WERI-Rb-1 (cell line): ENCODE data around the gene ZC3H10.
"Not testable (repeated sequence)": the region's sequence is repeated elsewhere in the genome, so short reads cannot be mapped to it uniquely, and the experiment has no call there.

Source experiments
- DNase-seq: peaks from one replicate; pipeline ENCODE4 v3.0.0-alpha.2; 2020
- H3K27ac ChIP-seq: fragments of 250-450 bp; sonication (Bioruptor Pico); 2 replicates; pipeline ENCODE4 v1.5.1; 2020; ENCODE audit warnings: mild to moderate bottlenecking, moderate library complexity
- H3K27me3 ChIP-seq: fragments of 250-450 bp; sonication (Bioruptor Pico); 2 replicates; pipeline ENCODE4 v1.5.1; 2021; ENCODE audit warnings: mild to moderate bottlenecking, low read depth, moderate library complexity; ENCODE audit not compliant: insufficient read depth, severe bottlenecking
- H3K36me3 ChIP-seq: fragments of 250-450 bp; sonication (Bioruptor Pico); 2 replicates; pipeline ENCODE4 v1.5.1; 2020; ENCODE audit warnings: mild to moderate bottlenecking, moderate library complexity
- H3K4me3 ChIP-seq: 2 replicates; pipeline ENCODE4 v1.5.1; 2011; ENCODE audit warnings: low read depth, mild to moderate bottlenecking, control low read depth, low read length
- H3K9me3 ChIP-seq: fragments of 250-450 bp; sonication (Bioruptor Pico); 2 replicates; pipeline ENCODE4 v1.5.1; 2021; ENCODE audit warnings: mild to moderate bottlenecking, moderate library complexity; ENCODE audit not compliant: severe bottlenecking
- CTCF ChIP-seq: IDR thresholded peaks from 2 replicates; pipeline ENCODE4 v1.5.1; 2011; ENCODE audit warnings: low read depth, mild to moderate bottlenecking, control low read depth, inconsistent platforms, low read length

ZC3H10 gene

DNA sequence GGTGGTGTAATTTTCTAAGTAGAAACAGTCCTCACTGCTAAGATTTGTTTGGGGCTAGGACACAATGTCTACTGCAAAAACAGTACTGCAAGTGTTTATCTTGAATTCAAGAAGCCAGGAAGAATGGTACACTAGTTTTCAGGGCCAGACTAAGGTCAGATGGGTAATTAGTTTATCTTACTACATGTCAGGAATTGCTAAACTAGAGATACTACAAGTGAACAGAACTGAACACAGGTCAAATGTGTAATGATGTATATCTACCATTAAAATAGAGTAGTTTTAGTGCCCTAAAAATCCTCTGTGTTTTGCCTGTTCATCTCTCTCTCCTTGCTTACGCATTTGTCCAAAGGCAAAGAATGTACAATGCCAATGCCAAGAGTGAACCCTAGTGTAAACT is 4.0 kb upstream of the ZC3H10 start:
- DNase-seq = no peak
- H3K36me3 ChIP-seq = peaks cover 58% of the 10 kb centered on the region
- H3K27me3 ChIP-seq = no peaks in the 10 kb centered on the region
- H3K27ac ChIP-seq = no peak overlapping the region
- TF ChIP-seq CTCF = no peak
- peaks cover 6% of the 10 kb centered on the region for H3K9me3 ChIP-seq
- H3K4me3 ChIP-seq = no peak overlapping the region

DNA sequence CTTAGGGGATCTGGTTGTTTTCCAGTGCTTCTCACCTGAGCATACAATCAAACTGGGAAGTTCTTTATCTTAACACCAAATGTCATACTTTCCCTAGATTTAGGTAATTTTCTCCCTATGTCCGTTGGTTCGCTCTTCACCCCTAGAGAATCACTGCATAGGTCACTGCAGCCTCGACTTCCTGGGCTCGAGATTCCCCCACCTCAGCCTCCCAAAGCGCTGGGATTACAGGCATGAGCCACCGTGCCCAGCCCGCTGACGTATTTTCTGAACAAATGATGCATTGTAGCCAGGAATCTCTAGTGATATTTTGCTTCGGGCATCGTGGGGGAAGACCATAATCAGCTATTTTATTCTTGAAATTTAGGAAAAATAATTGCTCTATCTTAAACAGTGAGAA is 2.7 kb upstream of the ZC3H10 start:
- Histone ChIP-seq H3K27ac (no peak overlapping the region), H3K9me3 (peaks cover 6% of the 10 kb centered on the region), H3K27me3 (no peaks in the 10 kb centered on the region), H3K4me3 (no peak overlapping the region), H3K36me3 (peaks cover 49% of the 10 kb centered on the region)
- no peak for TF ChIP-seq CTCF
- DNase-seq = no peak

GRCh38 chr12:56116267-56117081 is 1.6 kb upstream of the ZC3H10 start, which contains the start of gene RPL41:
Gene RPL41 (plus strand): TSS chr12:56116633.
- TF ChIP-seq CTCF = no peak
- DNase-seq = peak; percentile 91
- peaks cover 6% of the 10 kb centered on the region for H3K9me3 ChIP-seq
- H3K4me3 ChIP-seq = peak within 1 kb of the TSS; percentile 96
- H3K36me3 ChIP-seq = peaks cover 47% of the 10 kb centered on the region
- H3K27ac ChIP-seq = peak within 1 kb of the TSS; percentile 89
- no peaks in the 10 kb centered on the region for H3K27me3 ChIP-seq

GRCh38 chr12:56117082-56117706 is 872 bp upstream of the ZC3H10 start:
- Histone ChIP-seq H3K4me3 (peak overlapping the region; percentile 96), H3K27ac (peak overlapping the region; percentile 89), H3K36me3 (peaks cover 43% of the 10 kb centered on the region)
- H3K9me3 ChIP-seq, H3K27me3 ChIP-seq, DNase-seq: not testable (repeated sequence)

DNA sequence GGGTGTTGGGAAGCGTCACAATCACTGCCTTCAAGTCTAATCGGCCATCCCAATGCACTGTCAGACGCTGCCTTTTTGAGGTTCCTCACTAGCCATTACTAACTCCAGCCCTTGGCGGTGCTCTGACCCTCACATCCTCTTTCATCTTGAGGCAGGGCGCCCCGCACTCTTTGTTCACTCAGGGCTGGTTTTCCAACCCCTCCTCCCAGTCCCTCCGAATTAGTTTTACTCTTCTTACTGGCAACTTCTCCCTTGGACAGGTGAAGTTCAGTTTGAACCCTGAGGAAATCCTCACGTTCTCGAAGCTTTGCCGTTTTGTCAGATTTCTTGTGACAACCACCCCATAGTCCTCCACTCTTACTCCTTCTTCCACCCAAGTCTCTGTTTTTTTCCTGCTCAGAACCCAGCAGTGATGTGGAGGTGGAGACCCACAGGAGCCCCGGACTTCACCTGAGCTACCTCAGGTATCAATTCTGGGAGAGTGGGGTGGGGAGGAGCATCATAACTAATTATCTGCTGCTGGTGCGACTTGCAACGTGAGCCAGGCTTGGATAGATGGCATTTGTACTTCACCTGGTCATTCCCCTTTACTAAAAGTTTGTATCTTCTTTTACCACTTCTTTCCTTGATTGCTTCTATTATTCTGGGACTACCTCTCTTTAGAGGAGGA is 757 bp downstream of the ZC3H10 start:
- Histone ChIP-seq H3K9me3 (peaks cover 6% of the 10 kb centered on the region), H3K4me3 (peak overlapping the region; percentile 83), H3K36me3 (peaks cover 30% of the 10 kb centered on the region), H3K27me3 (no peaks in the 10 kb centered on the region), H3K27ac (peak overlapping the region; percentile 79)
- DNase-seq = no peak
- TF ChIP-seq CTCF = no peak

DNA sequence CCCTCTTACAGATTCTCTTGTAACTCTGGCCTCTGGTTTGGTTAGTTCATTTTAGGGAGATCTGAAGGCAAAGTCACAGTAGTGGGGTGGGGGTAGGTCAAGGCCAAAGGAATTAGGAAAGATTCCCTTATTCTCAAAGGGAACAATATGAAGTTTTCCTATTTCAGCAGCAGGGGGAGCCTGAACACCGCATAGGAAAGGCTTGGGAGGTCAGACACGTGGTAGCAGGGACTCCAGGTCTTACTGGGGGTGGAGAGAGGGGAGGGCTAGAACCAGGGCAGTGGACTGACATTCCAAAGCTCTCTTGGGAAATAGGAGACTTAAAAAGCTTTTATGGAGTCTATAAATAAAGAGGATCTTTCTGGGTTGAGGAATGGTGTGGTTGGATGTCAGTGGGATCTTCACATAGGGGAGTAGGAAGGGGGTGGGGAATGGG is 1.3 kb downstream of the ZC3H10 start:
- DNase-seq = peak; percentile 84
- peak overlapping the region; percentile 83 for H3K4me3 ChIP-seq
- peak; percentile 68 for TF ChIP-seq CTCF
- H3K9me3 ChIP-seq = peaks cover 6% of the 10 kb centered on the region
- H3K36me3 ChIP-seq = peaks cover 24% of the 10 kb centered on the region
- no peaks in the 10 kb centered on the region for H3K27me3 ChIP-seq
- no peak overlapping the region for H3K27ac ChIP-seq
